GM19397 (cell line): ENCODE measurements around the gene UNC5A.

Experiments
- ATAC-seq: cut with Tn5 transposase; IDR thresholded peaks from one replicate; pipeline ENCODE4 v1.9.1; 2021; ENCODE audit warnings: mild to moderate bottlenecking, moderate library complexity; ENCODE audit not compliant: unreplicated experiment

The UNC5A gene

GRCh38 chr5:176810081-176810597 is at the start of gene UNC5A:
UNC5A (plus strand) TSS chr5:176810559; CDS start chr5:176810751, 192 bp downstream.
- ATAC-seq = no peak

GRCh38 chr5:176761755-176762154 is 48.6 kb upstream of the UNC5A start:
- ATAC-seq = no peak

- no peak for ATAC-seq
These were observed 47.9 kb upstream of the UNC5A start for GRCh38 chr5:176762489-176762888.

- ATAC-seq = no peak
These were observed 44.7 kb upstream of the UNC5A start for GRCh38 chr5:176765687-176766086.

GRCh38 chr5:176768174-176768970 is 42.0 kb upstream of the UNC5A start:
- no peak for ATAC-seq

GRCh38 chr5:176769911-176770310 is 40.4 kb upstream of the UNC5A start:
- no peak for ATAC-seq

DNA sequence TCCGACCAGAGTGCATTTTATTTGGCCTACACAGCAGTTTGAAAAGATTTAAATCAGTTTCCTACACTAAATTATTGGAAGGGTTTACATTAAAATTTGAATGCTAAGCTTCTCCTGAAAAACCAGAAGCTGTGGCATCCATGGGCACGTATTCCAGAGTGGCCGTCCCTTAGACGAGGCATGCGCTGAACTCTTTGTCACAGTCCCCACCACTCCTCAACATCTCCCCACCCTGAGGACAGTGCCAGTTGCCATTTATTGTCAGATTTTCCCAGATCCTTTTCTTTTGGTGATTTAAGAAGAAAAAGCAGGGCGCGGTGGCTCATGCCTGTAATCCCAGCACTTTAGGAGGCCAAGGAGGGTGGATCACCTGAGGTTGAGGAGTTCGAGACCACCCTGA is 39.9 kb upstream of the UNC5A start:
- ATAC-seq = no peak

DNA sequence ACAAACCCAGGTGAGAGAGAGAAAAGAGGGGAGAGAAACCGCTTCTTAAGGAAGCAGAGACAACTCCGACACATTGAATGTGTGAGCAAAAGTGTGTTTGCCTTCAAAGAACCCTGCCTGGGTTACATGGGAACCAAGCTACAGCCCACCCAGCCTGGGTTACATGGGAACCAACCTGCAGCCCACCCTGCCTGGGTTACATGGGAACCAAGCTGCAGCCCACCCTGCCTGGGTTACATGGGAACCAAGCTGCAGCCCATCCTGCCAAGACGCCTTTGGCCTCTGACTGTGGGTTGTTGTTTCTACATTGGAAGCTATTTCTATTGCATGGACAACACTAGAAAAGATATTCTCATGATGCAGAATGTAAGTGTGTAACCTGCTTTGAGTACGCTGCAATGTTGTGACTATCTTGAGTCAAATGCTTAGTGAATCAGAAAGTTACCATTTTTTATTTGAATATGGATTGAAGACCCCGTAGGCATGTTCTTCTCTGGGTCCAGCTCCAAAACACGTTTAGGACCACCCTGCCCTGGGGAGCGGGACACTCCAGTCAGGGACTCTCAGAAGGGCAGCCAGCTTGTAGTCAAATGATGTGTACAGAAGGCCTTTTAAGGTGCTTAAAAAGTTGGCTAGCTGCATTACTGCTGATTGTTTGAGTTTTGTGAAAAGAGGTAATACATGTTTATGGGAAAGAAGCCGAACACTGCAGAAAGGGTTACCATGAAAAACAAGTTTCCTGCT is 39.1 kb upstream of the UNC5A start:
- no peak for ATAC-seq

GRCh38 chr5:176772271-176773210 is 37.8 kb upstream of the UNC5A start:
- no peak for ATAC-seq

- no peak for ATAC-seq
These were observed 36.8 kb upstream of the UNC5A start for GRCh38 chr5:176773408-176774035.

DNA sequence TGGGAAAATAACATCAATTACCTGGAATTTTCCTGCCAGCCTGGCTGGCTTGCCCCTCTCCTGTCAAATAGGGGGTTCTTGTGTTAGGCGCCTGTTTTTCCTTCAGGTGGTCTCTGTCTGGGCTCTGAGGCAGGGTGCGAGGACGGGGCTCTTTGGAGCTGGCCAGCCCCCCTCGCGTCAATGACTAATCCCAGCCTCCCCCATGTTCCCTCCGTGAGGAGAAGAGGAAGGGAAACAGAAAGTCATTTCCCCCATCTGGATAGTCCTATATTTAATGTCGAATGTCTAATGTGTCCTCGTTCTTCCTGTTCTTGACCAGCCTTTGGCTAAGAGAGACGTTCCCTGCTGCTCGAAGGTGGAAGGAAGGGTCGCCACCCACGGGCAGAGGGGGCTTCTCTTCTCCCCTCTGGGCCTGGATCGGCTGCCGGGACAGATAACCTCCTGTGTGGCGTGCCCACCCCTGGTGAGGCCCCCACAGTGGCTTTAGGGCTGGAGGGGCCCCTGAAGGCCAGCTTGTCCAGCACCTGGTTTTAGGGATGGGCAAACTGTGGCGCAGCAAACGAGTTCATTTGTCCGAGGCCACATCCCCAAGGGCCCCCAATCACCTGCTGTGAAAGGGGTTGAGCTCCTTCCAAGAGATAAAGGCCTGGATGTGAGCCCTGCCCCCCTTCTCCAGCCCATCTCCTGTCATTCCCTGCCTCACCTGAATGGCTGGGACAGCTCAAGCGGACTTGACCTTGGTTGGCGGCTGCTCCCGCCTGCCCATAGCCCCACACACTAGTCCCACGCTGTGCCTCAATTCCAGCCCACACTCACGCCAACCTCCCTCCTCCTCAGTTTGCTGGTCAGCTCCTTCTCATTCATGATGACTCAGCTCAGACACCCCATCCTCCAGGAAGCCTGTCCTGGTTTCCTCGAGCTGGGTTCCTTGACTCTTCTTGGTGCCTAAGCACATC is 35.9 kb upstream of the UNC5A start:
- ATAC-seq = no peak

- no peak for ATAC-seq
These were observed 35.0 kb upstream of the UNC5A start for GRCh38 chr5:176775409-176775808.

- ATAC-seq = no peak
These were observed 34.1 kb upstream of the UNC5A start for GRCh38 chr5:176776141-176776865.

DNA sequence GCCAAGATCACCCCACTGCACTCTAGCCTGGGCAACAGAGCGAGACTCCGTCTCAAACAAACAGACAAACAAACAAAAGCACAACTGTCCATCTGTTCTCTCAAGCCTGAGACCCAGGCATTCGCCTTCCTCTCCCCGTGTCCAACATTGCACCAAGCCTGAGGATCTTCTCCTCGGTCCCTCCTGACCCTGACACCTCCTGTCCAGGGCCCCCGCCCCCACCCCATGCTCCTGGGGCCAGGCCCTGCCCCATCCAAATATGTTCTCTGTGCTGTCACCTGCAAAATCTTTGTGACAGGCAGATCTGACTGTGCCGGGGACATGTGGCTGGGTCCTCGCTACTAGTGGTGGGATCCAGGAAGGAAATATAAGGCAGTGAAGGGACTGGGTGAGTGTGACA is 33.4 kb upstream of the UNC5A start:
- no peak for ATAC-seq

GRCh38 chr5:176778921-176779465 is 31.4 kb upstream of the UNC5A start:
- ATAC-seq = no peak

GRCh38 chr5:176779537-176779936 is 30.8 kb upstream of the UNC5A start:
- no peak for ATAC-seq

DNA sequence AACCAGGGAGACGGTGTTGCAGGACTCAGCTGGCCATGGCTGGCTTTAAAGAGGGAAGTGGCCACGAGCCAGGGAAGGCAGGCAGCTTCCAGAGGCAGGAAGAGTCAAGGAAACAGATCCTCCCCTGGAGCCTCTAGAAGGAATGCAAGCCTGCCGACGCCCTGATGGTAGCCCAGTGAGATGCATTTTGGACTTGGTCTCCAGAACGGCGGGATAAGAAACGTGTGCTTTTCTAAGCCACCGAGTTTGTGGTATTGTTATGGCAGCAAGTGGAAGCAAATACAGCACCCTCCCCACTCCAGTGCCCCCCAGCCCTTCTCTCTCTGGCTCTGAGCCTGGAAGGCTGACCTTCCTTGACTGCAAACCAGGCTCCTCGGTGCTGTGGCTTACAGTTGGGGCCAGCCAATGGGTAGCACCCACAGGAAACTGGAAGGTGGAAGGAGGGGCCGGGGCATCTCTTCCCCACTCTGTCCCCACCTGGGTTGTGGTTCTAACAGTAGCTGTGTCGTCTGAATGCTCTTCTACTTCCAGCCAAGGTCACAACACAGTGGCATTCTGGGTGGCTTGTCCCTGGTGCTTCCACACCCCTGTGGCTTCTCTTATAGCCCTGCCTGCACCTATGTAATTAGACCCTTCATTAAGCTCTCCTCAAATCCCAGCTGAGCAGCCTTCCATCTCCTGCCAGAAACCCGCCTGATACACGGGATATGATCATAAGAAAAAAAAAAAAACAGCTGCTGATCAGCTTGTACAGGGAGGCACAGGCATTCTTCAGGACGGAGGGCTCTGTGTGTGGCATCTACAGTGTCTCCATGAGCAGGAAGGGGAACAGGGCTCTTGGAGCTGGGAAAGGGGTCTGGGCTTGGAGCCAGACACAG is 29.9 kb upstream of the UNC5A start:
- ATAC-seq = no peak

DNA sequence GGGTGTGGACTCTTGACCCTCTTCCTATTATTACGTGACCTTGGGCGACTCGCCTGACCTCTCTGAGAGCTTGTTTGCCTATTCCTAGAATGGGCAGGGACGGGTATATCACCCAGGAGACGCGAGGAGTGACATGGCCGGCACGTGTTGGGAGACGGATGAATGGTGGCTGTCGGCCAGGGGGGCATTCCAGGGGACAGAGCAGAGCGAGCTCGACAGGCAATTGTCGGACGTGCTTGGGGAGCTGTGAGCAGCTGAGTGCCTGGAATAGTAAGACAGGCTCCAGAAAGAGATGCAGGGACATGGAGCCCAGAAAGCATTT is 29.3 kb upstream of the UNC5A start:
- ATAC-seq = no peak
